NCI-H748 (cell line): Measurements from ENCODE around the gene ANKRD13B.

Experiments
- DNase-seq: peaks from one replicate; lab custom pipeline; 2025; ENCODE audit not compliant: unreplicated experiment; lab: John Stamatoyannopoulos, UW

The ANKRD13B gene

DNA sequence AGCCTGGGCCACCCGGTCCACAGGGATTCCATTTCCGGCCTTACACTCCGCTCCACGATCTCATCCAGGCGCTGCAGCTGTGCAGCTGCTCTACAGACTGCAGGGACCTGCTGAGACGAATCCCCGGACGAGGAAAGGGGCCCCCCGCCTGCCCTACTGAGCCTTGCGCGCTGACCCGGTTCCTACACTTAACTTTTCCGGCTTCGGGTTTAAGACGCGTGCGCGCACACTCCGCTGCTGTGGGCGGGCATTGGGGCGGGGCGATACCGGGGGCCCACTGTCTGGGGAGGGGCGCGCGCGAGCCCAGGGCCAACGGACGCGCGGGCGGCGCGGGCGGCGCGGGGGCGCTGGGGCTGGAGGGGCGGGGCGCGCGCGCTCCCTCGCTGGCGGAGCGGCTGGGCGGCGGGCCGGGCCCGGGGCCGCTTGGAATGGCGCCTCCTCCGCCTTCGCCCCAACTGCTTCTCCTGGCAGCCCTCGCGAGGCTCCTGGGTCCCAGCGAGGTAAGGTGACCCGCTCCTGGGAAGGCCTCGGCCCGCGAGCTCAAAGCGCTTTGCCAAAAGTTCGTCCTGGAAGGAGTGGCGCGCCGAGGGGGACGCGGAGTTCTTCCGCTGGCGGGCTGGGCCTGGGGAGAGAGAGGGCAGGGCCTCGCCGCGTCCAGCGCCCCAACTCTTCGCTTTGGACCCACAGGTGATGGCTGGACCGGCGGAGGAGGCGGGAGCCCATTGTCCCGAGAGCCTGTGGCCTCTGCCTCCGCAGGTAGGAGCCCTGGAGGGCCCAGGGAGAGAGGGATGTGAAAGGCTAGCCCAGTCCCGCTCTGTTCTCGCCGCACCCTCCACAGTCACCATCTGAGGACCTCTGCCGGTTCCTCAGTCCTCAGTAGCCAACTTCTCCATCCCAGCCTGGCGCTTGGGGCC lies 24.3 kb upstream of the ANKRD13B start, which contains the start of gene TP53I13:
TSS of gene TP53I13 (plus strand) at position 371 of the 914 bp plus-strand sequence. CDS start at position 429, 58 bp downstream.
- peak; percentile 92 for DNase-seq

DNA sequence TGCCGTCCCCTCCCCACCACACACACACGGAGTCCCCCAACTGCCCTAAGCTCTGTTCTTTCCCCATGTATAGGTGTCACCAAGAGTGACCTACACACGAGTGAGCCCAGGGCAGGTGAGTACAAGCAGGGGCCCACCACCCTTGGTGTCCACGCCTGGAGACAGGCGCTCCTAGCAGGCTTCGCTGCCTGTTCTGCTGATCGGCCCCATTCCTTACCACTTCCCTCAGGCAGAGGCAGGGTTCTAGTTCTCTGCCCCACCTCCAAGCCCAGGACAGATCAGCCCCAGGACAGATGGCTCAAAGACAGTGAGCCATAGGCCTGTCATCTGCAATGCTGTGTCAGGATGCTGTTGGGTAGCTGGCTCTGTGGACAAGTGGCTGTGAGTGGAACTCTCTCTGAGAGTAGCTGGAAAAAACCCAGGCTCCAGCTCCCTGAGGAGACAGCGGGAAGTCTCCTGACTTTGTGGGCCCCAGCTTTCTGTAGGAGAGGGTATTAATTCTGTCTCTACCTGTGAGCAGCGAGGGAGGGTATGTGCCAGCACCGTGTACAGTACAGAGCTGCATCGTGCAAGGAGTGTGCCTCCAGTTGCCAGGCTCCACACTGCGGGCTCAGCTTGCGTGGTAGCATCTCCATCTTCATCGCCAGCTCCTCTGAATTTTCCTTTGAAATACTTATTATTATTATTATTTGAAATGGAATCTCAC lies 23.5 kb upstream of the ANKRD13B start:
- no peak for DNase-seq

- no peak for DNase-seq
Observed at GRCh38 chr17:29570521-29570920, 22.4 kb upstream of the ANKRD13B start.

DNA sequence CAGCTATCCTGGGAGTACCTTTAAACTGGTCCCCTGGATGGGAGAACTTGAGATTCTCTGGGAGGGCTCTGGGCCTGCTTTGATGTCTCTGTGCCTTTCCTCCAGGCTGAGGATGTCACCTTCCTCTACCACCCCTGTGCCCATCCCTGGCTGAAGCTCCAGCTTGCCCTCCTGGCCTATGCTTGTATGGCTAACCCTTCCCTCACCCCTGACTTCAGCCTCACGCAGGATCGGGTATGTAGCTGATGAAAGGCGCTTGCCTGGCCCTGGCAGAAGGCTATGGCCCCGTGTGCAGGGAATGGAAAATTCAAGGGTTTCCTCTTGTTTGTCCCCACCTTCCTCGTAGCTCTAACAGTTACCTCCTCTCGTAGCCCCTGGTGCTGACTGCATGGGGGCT lies 21.4 kb upstream of the ANKRD13B start:
- DNase-seq, result no peak

DNA sequence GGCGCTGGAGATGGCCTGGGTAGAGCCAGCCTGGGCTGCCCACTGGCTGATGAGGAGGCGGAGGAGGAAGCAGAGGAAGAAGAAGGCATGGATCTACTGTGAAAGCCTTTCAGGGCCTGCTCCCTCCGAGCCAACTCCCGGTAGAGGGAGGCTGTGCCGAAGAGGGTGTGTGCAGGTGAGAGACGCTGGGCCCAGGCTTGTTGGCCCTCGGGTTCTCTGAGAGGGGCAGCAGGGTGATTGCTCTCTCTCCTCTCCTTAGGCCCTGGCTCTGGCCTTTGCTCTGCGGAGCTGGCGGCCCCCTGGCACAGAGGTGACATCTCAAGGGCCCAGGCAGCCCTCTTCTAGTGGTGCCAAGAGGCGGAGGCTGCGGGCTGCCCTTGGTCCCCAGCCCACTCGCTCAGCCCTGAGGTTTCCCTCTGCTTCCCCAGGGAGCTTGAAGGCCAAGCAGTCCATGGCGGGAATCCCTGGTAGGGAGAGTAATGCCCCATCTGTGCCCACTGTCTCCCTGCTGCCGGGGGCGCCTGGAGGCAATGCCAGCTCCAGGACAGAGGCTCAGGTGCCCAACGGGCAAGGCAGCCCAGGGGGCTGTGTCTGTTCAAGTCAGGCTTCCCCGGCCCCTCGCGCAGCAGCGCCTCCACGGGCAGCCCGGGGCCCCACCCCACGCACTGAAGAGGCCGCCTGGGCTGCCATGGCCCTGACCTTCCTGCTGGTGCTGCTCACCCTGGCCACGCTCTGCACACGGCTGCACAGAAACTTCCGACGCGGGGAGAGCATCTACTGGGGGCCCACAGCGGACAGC lies 20.9 kb upstream of the ANKRD13B start:
- no peak for DNase-seq

DNA sequence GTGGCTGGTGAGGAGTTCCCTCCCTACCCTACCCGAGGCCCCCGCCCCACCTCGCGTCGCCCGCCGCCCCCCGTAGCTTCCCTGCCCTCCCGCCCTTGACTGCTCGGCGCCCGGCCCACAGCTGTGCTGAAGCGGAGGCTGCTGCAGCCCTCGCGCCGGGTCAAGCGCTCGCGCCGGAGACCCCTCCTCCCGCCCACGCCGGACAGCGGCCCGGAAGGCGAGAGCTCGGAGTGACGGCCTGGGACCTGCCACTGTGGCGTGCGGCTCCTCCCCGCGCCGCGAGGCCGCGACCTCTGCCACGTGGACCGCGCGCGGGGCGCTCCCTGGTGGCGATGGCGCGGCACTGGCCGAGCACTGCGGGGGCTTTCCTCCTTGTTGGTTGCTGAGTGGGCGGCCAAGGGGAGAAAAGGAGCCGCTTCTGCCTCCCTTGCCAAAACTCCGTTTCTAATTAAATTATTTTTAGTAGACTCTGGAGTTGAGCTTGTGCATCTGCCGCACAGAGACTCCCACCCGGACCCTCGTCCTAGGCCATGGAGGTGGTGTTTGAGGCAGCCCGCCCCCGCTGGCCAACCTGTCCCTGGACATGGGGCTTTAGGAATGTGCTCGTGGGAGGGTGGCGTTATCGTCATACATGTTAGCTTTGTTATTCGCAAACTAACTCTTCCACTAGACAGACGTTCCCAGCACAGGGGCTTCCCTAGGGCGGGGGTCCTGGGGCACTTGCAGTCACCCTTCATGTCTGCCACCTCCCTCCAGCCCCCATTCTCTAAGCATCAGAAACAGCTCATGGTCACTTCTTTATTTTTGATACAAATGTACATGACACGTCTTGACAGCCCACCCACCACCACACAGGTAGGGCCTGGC lies 20.0 kb upstream of the ANKRD13B start:
- DNase-seq, result no peak

- no peak for DNase-seq
Observed at GRCh38 chr17:29573558-29573869, 19.4 kb upstream of the ANKRD13B start.

- DNase-seq, result no peak
Observed at GRCh38 chr17:29573871-29574731, 18.8 kb upstream of the ANKRD13B start.

GRCh38 chr17:29574732-29575510 lies 18.0 kb upstream of the ANKRD13B start:
- no peak for DNase-seq

DNA sequence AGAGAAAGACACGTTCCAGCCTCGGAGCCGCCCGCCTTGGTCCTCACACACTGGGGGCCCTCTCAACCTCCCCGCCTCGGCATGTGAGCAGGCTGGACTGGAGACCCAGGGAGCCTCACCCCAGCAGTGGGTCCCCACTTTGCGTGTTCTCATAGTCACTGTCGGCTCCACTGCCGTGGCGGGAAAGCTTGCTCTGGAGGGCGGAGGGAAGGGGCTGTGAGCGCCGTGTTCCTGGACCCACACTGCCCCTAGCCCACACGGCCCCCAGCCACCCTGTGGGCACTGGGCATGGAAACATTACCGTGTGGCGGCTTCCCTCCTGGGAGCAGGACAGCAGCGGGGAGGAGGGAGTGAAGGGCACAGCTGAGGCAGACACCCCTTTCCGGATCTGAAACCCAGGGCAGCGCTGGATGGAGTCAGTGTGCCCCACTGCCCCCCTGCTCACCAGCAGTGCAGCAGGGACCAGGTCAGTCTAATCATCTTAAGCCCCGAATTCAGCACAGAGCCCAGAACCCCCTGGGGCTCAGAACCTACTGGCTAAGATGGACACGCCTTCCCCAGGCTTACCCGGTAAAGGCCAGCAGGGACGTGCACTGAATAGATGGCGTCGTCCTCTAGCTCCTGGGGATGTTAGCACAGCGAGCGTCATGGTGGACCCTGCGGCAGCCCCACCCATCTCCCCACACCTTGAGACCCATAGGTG lies 17.3 kb upstream of the ANKRD13B start:
- no peak for DNase-seq

DNA sequence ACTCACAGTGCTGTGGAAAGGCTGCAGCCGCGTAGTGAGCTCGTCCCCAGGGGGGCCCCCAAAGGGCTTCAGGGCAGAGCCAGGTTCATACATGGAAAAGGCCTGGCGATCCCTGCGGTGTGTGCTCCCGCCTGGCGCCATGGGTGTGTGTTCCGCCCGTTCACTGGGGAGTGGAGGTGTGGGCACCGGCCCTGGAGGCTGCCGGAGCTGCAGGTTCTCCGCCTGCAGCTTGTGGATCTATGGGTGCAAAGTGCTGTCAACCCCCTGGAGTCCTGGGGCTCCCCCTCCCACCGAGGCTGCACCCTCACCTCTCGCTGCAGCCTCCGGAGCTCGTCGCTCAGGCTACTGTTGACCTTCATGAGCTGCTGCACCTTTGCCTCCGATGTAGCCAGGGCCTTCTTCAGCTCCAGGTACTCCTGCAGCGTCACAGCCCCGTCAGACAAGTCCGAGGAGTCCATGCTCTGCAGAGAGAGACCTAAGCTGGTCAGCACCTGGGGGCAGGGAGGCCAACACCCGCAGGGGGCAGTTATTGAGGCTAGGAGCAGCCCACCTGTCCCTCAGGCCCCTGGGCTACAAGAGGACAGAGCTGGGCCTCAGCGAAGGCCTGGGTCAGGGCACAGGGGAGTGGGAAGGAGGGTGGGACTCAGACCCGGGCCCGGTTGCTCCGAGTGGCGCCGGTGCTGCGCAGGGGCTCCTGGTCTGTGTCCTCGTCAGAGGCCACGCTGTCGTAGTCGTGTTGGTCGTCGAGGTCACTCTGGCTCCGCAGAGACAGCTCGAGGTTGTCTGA lies 16.5 kb upstream of the ANKRD13B start:
- DNase-seq, result no peak

- DNase-seq, result no peak
Observed at GRCh38 chr17:29577001-29577370, 15.9 kb upstream of the ANKRD13B start.

GRCh38 chr17:29577385-29578211 lies 15.3 kb upstream of the ANKRD13B start:
- DNase-seq, result no peak

GRCh38 chr17:29578626-29579485 lies 14.1 kb upstream of the ANKRD13B start:
- DNase-seq, result no peak

DNA sequence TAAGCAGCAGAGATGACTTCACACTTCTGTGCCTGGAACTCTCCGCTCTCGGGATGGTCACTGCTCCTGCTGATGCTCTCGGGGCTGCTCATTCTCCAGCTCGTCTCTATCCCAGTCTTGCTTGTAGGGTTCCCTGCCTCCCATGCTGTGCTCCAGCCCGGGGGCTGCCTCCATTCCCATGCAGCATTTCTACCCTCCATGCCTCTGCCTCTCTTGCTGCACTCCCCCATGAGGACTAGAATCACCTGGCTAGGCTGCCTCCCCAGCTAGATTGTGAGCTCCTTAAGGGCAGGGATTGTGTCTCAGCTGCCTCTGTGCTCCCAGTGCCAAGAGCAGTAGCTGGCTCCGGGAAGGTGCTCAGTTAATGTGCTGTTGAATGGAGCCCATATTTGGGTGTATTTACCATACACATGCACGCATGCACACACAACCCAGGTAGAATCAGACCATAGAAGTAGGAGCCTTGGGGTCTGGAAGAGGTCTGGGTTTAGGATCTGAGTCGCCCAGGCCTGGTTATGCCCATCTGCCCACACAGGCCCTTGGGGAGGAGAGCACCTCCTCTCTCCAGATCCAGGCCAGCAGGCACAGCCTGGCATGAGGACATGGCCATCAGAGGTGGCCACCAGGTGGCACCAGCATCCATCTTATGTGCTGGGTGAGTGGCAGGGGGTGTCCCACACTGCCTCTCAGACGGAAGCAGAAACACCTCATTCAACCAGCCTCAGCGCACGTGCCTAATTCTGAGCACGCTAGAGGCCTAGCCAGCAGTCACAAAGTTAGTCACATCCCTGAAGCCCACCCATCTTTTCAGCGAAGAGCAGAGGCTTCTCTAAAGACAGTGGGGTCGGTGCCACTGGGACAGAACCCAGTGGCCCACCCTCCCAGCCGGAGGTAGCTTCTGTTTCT lies 12.8 kb upstream of the ANKRD13B start:
- peak; percentile 83 for DNase-seq
